ENCODE results near the gene CD200.

CD200 gene

DNA sequence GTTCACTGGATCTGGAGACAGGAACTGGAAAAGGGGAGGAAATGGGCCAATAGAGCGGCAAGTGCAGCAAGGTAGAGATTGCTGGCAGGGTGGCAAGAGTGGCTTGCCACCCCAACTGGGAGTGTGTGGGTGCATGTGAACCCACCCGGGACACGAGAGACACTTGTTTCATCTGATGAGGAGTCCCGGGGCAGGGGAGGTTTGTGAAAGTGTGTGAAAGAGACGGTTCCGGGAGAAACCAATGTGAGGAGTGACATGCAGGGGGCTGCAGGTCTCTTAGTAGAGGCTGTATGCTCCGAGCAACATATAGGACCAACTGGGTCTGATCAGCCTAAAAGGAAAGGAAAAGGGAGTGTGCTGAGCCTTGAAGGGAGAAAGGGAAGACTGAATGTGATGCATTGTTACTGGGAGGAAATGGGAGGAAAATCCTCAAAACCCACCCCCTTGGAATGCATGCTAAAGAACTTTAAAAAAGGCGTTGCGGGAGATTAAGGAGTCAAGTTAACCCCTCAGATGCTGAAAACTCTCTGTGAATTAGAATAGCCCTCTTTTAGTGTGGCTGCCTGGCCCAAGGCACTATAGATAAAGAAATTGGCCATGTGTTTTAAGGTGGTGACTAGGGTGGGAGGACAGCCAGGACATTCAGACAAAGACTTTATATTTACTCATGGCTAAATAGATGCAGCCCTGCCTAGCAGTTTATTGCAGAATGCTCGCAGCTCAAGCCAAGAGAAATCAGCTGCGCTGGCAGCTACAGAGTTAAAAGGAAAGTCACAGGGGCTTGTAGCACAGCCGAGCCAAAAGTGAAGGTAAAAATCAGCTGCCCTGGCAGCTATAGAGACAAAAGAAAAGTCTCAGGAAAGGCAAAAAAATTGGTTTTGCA lies 29.8 kb upstream of the CD200 start:
- Histone ChIP-seq H3K4me2 (ENCODE audit: low read depth, low read length) (peak overlapping the region; percentile 66), H3K9ac (ENCODE audit: low read length) (peak overlapping the region; percentile 45; the same call in 1 of the 2 replicates), H4K20me1 (ENCODE audit: insufficient read depth, low read length) (no peaks in the 10 kb centered on the region), H3K27me3 (replicated peaks; ENCODE audit: insufficient read depth, low read length) (no peaks in the 10 kb centered on the region), H3K9me3 (replicated peaks; ENCODE audit: insufficient read depth, low read length) (no peaks in the 10 kb centered on the region), H3F3A (ENCODE audit: insufficient read depth, low read length) (peaks cover 8% of the 10 kb centered on the region), H3K27ac (ENCODE audit: low read length) (peak overlapping the region; percentile 32; the same call in 1 of the 2 replicates), H3K9me2 (replicated peaks; ENCODE audit: insufficient read depth, low read length) (no peaks in the 10 kb centered on the region), H3K4me3 (ENCODE audit: low read length) (peak overlapping the region; percentile 53), H3K4me1 (ENCODE audit: low read length) (peaks cover 51% of the 10 kb centered on the region), H3K79me2 (ENCODE audit: low read length) (no peaks in the 10 kb centered on the region), H3K36me3 (replicated peaks; ENCODE audit: insufficient read depth, low read length) (no peaks in the 10 kb centered on the region), H2AFZ (ENCODE audit: low read length) (peak overlapping the region; percentile 75)
- DNase-seq: peak; percentile 47
- TF ChIP-seq EZH2 (optimal IDR thresholded peaks at IDR 0.05; ENCODE audit: low read depth, low read length) (no peak), EZH2phosphoT487 (IDR thresholded peaks at IDR 0.05; ENCODE audit: low read length) (no peak)
- TF ChIP-seq, protein P1, sequence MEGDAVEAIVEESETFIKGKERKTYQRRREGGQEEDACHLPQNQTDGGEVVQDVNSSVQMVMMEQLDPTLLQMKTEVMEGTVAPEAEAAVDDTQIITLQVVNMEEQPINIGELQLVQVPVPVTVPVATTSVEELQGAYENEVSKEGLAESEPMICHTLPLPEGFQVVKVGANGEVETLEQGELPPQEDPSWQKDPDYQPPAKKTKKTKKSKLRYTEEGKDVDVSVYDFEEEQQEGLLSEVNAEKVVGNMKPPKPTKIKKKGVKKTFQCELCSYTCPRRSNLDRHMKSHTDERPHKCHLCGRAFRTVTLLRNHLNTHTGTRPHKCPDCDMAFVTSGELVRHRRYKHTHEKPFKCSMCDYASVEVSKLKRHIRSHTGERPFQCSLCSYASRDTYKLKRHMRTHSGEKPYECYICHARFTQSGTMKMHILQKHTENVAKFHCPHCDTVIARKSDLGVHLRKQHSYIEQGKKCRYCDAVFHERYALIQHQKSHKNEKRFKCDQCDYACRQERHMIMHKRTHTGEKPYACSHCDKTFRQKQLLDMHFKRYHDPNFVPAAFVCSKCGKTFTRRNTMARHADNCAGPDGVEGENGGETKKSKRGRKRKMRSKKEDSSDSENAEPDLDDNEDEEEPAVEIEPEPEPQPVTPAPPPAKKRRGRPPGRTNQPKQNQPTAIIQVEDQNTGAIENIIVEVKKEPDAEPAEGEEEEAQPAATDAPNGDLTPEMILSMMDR (IDR thresholded peaks at IDR 0.05; ENCODE audit: low read length): no peak

GRCh38 chr3:112303764-112304325 lies 29.1 kb upstream of the CD200 start:
- TF ChIP-seq, protein P1 (IDR thresholded peaks at IDR 0.05; ENCODE audit: low read length): no peak
- TF ChIP-seq EZH2phosphoT487 (IDR thresholded peaks at IDR 0.05; ENCODE audit: low read length) (no peak), EZH2 (optimal IDR thresholded peaks at IDR 0.05; ENCODE audit: low read depth, low read length) (no peak)
- Histone ChIP-seq H3K27ac (ENCODE audit: low read length) (peak overlapping the region; percentile 32; the same call in 1 of the 2 replicates), H3K4me2 (ENCODE audit: low read depth, low read length) (peak overlapping the region; percentile 66)

DNA sequence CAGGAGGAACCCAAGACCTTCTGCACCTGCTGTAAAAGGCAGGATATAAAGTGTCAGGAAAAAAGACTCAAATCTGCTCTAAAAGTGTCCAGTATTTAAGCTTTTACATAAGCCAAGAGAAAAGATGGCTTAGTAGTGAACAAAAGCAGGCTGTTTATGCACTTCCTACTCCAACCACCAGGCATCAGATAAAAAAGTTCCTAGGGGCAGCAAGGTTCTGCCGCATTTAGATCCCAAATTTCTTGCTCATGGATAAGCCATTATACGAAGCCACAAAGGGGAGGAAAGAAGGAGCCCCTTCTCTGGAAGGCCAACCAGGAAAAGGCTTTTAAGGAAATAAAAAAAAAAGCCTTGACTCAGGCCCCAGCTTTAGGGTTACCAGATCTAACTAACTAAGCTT lies 28.3 kb upstream of the CD200 start:
- no peak for DNase-seq
- H3K4me2 ChIP-seq (ENCODE audit: low read depth, low read length): peak overlapping the region; percentile 66; the same call in 1 of the 2 replicates
- H3K9me2 ChIP-seq (replicated peaks; ENCODE audit: insufficient read depth, low read length): no peaks in the 10 kb centered on the region
- no peaks in the 10 kb centered on the region for H3K36me3 ChIP-seq (replicated peaks; ENCODE audit: insufficient read depth, low read length)
- H4K20me1 ChIP-seq (ENCODE audit: insufficient read depth, low read length): no peaks in the 10 kb centered on the region
- peaks cover 38% of the 10 kb centered on the region for H3K4me1 ChIP-seq (ENCODE audit: low read length)
- no peak overlapping the region for H3K9ac ChIP-seq (ENCODE audit: low read length)
- no peak overlapping the region for H3K4me3 ChIP-seq (ENCODE audit: low read length)
- H3K79me2 ChIP-seq (ENCODE audit: low read length): no peaks in the 10 kb centered on the region
- H3K9me3 ChIP-seq (replicated peaks; ENCODE audit: insufficient read depth, low read length): no peaks in the 10 kb centered on the region
- no peaks in the 10 kb centered on the region for H3F3A ChIP-seq (ENCODE audit: insufficient read depth, low read length)
- no peak for TF ChIP-seq EZH2phosphoT487 (IDR thresholded peaks at IDR 0.05; ENCODE audit: low read length)
- TF ChIP-seq, protein P1 (IDR thresholded peaks at IDR 0.05; ENCODE audit: low read length): peak; percentile 36
- no peak for TF ChIP-seq EZH2 (optimal IDR thresholded peaks at IDR 0.05; ENCODE audit: low read depth, low read length)
- peak overlapping the region; percentile 75 for H2AFZ ChIP-seq (ENCODE audit: low read length)
- H3K27ac ChIP-seq (ENCODE audit: low read length): no peak overlapping the region
- no peaks in the 10 kb centered on the region for H3K27me3 ChIP-seq (replicated peaks; ENCODE audit: insufficient read depth, low read length)

More at GRCh38 chr3:112303764-112304325, 29.1 kb upstream of the CD200 start:
- Histone ChIP-seq H3K9ac (ENCODE audit: low read length) (peak overlapping the region; percentile 45; the same call in 1 of the 2 replicates), H3K4me1 (ENCODE audit: low read length) (peaks cover 44% of the 10 kb centered on the region), H3K9me2 (replicated peaks; ENCODE audit: insufficient read depth, low read length) (no peaks in the 10 kb centered on the region), H3K36me3 (replicated peaks; ENCODE audit: insufficient read depth, low read length) (no peaks in the 10 kb centered on the region), H3F3A (ENCODE audit: insufficient read depth, low read length) (peaks cover 1% of the 10 kb centered on the region; the same call in 1 of the 2 replicates), H4K20me1 (ENCODE audit: insufficient read depth, low read length) (no peaks in the 10 kb centered on the region), H2AFZ (ENCODE audit: low read length) (peak overlapping the region; percentile 75), H3K9me3 (replicated peaks; ENCODE audit: insufficient read depth, low read length) (no peaks in the 10 kb centered on the region), H3K79me2 (ENCODE audit: low read length) (no peaks in the 10 kb centered on the region), H3K27me3 (replicated peaks; ENCODE audit: insufficient read depth, low read length) (no peaks in the 10 kb centered on the region), H3K4me3 (ENCODE audit: low read length) (peak overlapping the region; percentile 53)
- DNase-seq: peak; percentile 40
